Heart left ventricle (tissue), 16 donors: ENCODE measurements around the gene LHFPL3. TPM values are rescaled to one million over a fixed set of nuclear protein-coding genes. Genes with fewer than 3 reads are reported as not detected.
"Not testable (repeated sequence)": the region's sequence is repeated elsewhere in the genome, so short reads cannot be mapped to it uniquely, and the experiment has no call there.

Experiments
- ATAC-seq, 4 donors: fragments of 200-7000 bp; cut with Tn5 transposase; one replicate each; pipeline ENCODE4 v1.9.1; 2020 to 2022; ENCODE audit warnings: moderate library complexity in 4 of 4, mild to moderate bottlenecking in 3 of 4, moderate number of reproducible peaks in 1 of 4
- DNase-seq, 5 donors: peaks; one replicate each; pipeline ENCODE4 v3.0.0-alpha.2; 2020
- H3K27ac ChIP-seq, 12 donors: fragments of 200-600 bp; sonication (generic) in 4 of 12; one replicate each; pipeline versions ENCODE4 v1.5.0 to v1.8.0; 2016 to 2022; ENCODE audit warnings: mild to moderate bottlenecking in 2 of 12
- H3K27me3 ChIP-seq, 9 donors: fragments of 200-600 bp; sonication (generic) in 2 of 9; one replicate each; pipeline versions ENCODE4 v1.5.1 to v1.8.0; 2016 to 2022; ENCODE audit warnings: mild to moderate bottlenecking in 3 of 9
- H3K36me3 ChIP-seq, 9 donors: fragments of 200-600 bp; sonication (generic) in 2 of 9; one replicate each; pipeline versions ENCODE4 v1.5.0 to v1.8.0; 2018 to 2022; ENCODE audit warnings: mild to moderate bottlenecking in 2 of 9
- H3K4me1 ChIP-seq, 12 donors: fragments of 200-600 bp; sonication (generic) in 4 of 12; one replicate each; pipeline versions ENCODE4 v1.5.0 to v1.8.0; 2016 to 2022; ENCODE audit warnings: mild to moderate bottlenecking in 3 of 12
- H3K4me3 ChIP-seq, 12 donors: fragments of 200-600 bp; sonication (generic) in 4 of 12; one replicate each; pipeline versions ENCODE4 v1.5.0 to v1.8.0; 2017 to 2022; ENCODE audit warnings: mild to moderate bottlenecking in 9 of 12, moderate library complexity in 4 of 12
- H3K9me3 ChIP-seq, 12 donors: fragments of 200-600 bp; sonication (generic) in 4 of 12; one replicate each; pipeline versions ENCODE4 v1.5.0 to v1.8.0; 2016 to 2022; ENCODE audit warnings: mild to moderate bottlenecking in 1 of 12
- POLR2A ChIP-seq, 2 donors: fragments of 450-650 bp; IDR thresholded peaks; one replicate each; pipeline ENCODE4 v1.6.1; 2017; ENCODE audit warnings: antibody characterized with exemption in 2 of 2, mild to moderate bottlenecking in 2 of 2, moderate library complexity in 2 of 2
- WGBS, 4 donors: extraction: QIAGEN DNeasy Blood & Tissue Kit in 2 of 4; methylation state at CpG; one replicate each; pipeline versions ENCODE4 v1.1.5 to v1.1.7; 2013 to 2018; 5-methylcytosine and 5-hydroxymethylcytosine counted together
- intact Hi-C, 10 donors: fragments of 100-400 bp; cut with DNase I; formaldehyde crosslinking; loops; one replicate each; pipeline versions ENCODE4 v1.11.1 to v1.14.2; 2022
- polyA plus RNA-seq, 2 donors: library from polyadenylated mRNA; stranded (reverse); fragments of 200-250 nt; gene quantifications; one replicate each; pipeline ENCODE4 v1.2.3, GENCODE V29; 2013
- total RNA-seq, 9 donors: library from RNA; depleted of rRNA in 2 of 9; stranded (reverse); fragments of >200 nt in 2 of 9; fragmentation: NEBNext Ultra II Directional in 3 of 9; extraction: Animal tissue kit (Norgen Biotek cat#: 25700) in 3 of 9; gene quantifications; one replicate each; pipeline versions ENCODE4 v1.1.0 to v1.2.4, GENCODE V29; 2016 to 2023
- TF ChIP-seq, protein P1 (sequence below), 12 donors: fragments of 200-600 bp; sonication (generic) in 4 of 12; IDR thresholded peaks; one replicate each; pipeline versions ENCODE4 v1.5.0 to v1.8.0; 2018 to 2022; ENCODE audit warnings: antibody characterized with exemption in 12 of 12, mild to moderate bottlenecking in 5 of 12
- donor health status: ischemic (EF 13 %, LVEDD 7.1; RV severe dilation, severe dysfunction).
- donor health status: healthy with polysubstance abuse.
- donor health status: DM: no; HTN: yes; CAD: no.
- donor health status: DM: no; HTN: no; CAD: no.
- donor health status: ischemic (EF 25% LVEDD 6.9; RV normal size, moderate dysfunction).
- donor health status: ischemic (EF 25% LVEDD 5.7; RV mildly dilated, moderate dysfunction).
- donor health status: healthy.
- donor health status: DM: yes; HTN: yes; CAD: no.
- donor health status: ischemic (EF 35%, LVEDD 5.7; RV mildly dilated, moderate dysfunction).
- donor health status: nonischemic (EF 11% LVEDD 7.7; RV severe dilation, severe dysfunction).
- donor health status: DM: yes; HTN: yes; CAD: no.
- donor health status: PGD.
- donor health status: ischemic (EF 29% LVEDD 5.4; RV normal size, mild dysfunction).
- donor health status: nonischemic (EF 23%, LVEDD 6.1; RV moderate dilation, normal function).

The LHFPL3 gene
- total and polyA plus RNA-seq, 11 donors: not detected

DNA sequence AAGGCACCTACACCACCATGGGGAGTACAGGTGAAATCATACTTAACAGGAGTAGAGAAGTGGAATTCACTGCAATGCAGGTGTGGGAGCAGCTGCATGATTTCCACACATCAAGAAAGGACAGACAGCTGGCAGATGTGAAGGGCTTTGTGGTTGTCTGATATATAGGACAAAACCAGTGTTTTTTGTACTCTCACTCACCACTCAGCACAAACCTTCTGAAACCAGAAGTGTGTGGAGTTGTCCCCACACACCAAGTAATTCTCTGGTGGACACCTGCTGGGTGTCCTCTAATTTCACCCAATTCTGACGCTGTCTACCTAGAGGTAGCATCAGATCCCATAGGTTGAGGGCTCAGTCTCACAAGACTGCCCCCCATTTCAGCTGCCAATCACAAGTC lies 357.9 kb downstream of the LHFPL3 start:
- Histone ChIP-seq H3K27ac (no peak overlapping the region), H3K9me3 (no peaks in the 10 kb centered on the region), H3K4me1 (no peaks in the 10 kb centered on the region), H3K4me3 (no peak overlapping the region), H3K27me3 (peaks cover 0 to 6% (median 0%) of the 10 kb centered on the region in 9 donors), H3K36me3 (no peaks in the 10 kb centered on the region)
- DNase-seq (no peak), ATAC-seq (no peak)
- intact Hi-C loops: no loop called here
- TF ChIP-seq, protein P1, sequence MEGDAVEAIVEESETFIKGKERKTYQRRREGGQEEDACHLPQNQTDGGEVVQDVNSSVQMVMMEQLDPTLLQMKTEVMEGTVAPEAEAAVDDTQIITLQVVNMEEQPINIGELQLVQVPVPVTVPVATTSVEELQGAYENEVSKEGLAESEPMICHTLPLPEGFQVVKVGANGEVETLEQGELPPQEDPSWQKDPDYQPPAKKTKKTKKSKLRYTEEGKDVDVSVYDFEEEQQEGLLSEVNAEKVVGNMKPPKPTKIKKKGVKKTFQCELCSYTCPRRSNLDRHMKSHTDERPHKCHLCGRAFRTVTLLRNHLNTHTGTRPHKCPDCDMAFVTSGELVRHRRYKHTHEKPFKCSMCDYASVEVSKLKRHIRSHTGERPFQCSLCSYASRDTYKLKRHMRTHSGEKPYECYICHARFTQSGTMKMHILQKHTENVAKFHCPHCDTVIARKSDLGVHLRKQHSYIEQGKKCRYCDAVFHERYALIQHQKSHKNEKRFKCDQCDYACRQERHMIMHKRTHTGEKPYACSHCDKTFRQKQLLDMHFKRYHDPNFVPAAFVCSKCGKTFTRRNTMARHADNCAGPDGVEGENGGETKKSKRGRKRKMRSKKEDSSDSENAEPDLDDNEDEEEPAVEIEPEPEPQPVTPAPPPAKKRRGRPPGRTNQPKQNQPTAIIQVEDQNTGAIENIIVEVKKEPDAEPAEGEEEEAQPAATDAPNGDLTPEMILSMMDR (IDR thresholded peaks at IDR 0.05): no peak
- no peak for TF ChIP-seq POLR2A (IDR thresholded peaks at IDR 0.05)
- 67 to 100% (median 86%) methylated on average over 1 of the region's 1 CpG for WGBS, 4 donors

DNA sequence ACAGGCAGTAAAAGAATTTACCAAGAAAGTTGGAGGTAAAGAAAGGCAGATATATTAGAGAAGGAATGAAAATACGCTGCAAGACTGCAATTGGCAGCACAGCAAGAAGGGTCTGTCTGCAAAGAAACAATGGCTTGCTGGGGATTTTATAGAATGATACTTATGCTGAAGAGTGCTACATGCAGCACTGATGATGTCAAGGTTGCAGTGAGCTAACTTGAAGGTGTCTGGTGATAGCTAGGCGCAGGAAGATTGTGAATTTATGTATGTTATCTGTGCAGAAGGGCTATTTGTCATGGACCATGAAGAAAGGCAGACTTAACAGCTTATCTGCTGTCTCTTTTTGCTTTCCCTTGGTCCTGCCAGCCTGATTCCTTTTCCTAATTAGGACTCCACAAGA lies 366.3 kb downstream of the LHFPL3 start:
- H3K9me3 ChIP-seq: peaks cover 0 to 10% (median 0%) of the 10 kb centered on the region in 12 donors
- ATAC-seq: no peak
- H3K27ac ChIP-seq: no peak overlapping the region
- no peak for DNase-seq
- no peaks in the 10 kb centered on the region for H3K4me1 ChIP-seq
- WGBS, 4 donors: 38 to 48% (median 41%) methylated on average over 2 of the region's 2 CpGs
- no peak overlapping the region for H3K4me3 ChIP-seq
- intact Hi-C loops: no loop called here
- H3K27me3 ChIP-seq: no peaks in the 10 kb centered on the region
- TF ChIP-seq, protein P1 (IDR thresholded peaks at IDR 0.05): no peak
- no peak for TF ChIP-seq POLR2A (IDR thresholded peaks at IDR 0.05)
- no peaks in the 10 kb centered on the region for H3K36me3 ChIP-seq

DNA sequence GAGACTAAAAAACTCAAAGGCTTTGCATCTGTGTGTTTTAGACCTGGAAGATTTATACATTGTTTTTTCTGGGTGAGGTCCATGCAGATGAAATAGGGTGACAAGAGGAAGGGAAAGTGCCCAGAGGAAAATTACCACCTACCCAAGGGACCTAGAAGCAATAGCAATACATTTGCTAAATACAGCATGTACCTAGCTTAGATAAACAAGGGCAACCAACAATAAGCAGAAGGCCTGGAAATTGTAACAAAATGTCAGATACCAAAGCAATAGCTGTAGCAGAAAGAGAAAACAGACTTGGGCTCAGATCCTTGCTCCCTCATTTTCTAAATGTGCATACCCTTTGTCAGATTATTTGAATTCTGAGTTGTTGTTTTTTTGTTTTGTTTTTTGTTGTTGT lies 367.2 kb downstream of the LHFPL3 start:
- DNase-seq: no peak
- H3K4me3 ChIP-seq: no peak overlapping the region
- no peak overlapping the region for H3K27ac ChIP-seq
- H3K9me3 ChIP-seq: peaks cover 0 to 10% (median 0%) of the 10 kb centered on the region in 12 donors
- no peaks in the 10 kb centered on the region for H3K27me3 ChIP-seq
- H3K36me3 ChIP-seq: no peaks in the 10 kb centered on the region
- intact Hi-C loops: no loop called here
- no peak for ATAC-seq
- no peaks in the 10 kb centered on the region for H3K4me1 ChIP-seq
- no peak for TF ChIP-seq POLR2A (IDR thresholded peaks at IDR 0.05)
- TF ChIP-seq, protein P1 (IDR thresholded peaks at IDR 0.05): no peak

DNA sequence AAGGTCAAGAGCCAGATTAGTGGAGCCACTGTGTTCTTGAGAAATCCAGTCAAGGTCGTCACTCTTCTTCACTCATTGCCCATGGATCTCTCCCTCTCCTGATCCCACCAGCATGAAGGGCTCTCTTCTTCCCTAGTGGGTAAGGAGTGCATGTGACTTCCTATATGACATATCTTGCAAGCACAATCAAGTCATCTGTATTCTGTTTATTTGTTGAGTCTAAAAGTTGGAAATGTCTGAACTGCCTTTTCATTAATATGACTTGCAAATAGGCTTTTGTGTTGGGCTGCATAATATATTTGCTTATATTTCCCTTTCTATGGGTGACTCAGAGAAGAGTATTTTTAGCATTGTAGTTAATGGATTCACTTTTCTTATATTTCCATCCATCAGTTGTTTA lies 371.9 kb downstream of the LHFPL3 start:
- ATAC-seq (no peak), DNase-seq (no peak)
- 65 to 83% (median 75%) methylated on average over 1 of the region's 1 CpG for WGBS, 4 donors
- H3K9me3 ChIP-seq: peaks cover 0 to 10% (median 0%) of the 10 kb centered on the region in 12 donors
- no peak overlapping the region for H3K27ac ChIP-seq
- H3K27me3 ChIP-seq: no peaks in the 10 kb centered on the region
- no peaks in the 10 kb centered on the region for H3K4me1 ChIP-seq
- no peaks in the 10 kb centered on the region for H3K36me3 ChIP-seq
- no peak for TF ChIP-seq POLR2A (IDR thresholded peaks at IDR 0.05)
- TF ChIP-seq, protein P1 (IDR thresholded peaks at IDR 0.05): no peak
- no peak overlapping the region for H3K4me3 ChIP-seq
- intact Hi-C loops: no loop called here

DNA sequence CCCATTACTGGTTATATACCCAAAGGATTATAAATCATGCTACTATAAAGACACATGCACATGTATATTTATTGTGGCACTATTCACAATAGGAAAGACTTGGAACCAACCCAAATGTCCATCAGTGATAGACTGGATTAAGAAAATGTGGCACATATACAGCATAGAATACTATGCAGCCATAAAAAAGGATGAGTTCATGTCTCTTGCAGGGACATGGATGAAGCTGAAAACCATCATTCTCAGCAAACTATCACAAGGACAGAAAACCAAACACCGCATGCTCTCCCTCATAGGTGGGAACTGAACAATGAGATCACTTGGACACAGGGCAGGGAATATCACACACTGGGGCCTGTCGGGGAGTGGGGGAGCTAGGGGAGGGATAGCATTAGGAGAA lies 392.6 kb downstream of the LHFPL3 start:
- H3K27me3 ChIP-seq, H3K4me1 ChIP-seq, DNase-seq, H3K36me3 ChIP-seq, H3K27ac ChIP-seq, H3K4me3 ChIP-seq, H3K9me3 ChIP-seq, intact Hi-C loops, ATAC-seq: not testable (repeated sequence)
- 91 to 100% (median 93%) methylated on average over 2 of the region's 2 CpGs for WGBS, 4 donors
